Left lung (tissue), 10 donors: ENCODE measurements around the gene SH3GL3. TPM values are rescaled to one million over a fixed set of nuclear protein-coding genes. Genes with fewer than 3 reads are reported as not detected.

Experiments used
- ATAC-seq: fragments of 200-7000 bp; cut with Tn5 transposase; one replicate; pipeline ENCODE4 v1.9.1; 2020; ENCODE audit warnings: moderate library complexity
- DNase-seq, 4 donors: peaks; one replicate each; pipeline ENCODE4 v3.0.0-alpha.2; 2013 to 2020
- H3K27ac ChIP-seq, 2 donors: fragments of 200-600 bp; sonication (generic) in 1 of 2; one replicate each; pipeline versions ENCODE4 v1.5.0 to v1.8.0; 2020 to 2021
- H3K27me3 ChIP-seq, 2 donors: fragments of 200-600 bp; sonication (generic) in 1 of 2; one replicate each; pipeline versions ENCODE4 v1.5.0 to v1.8.0; 2020 to 2021
- H3K36me3 ChIP-seq, 2 donors: fragments of 200-600 bp; sonication (generic) in 1 of 2; one replicate each; pipeline versions ENCODE4 v1.5.0 to v1.8.0; 2020 to 2021
- H3K4me1 ChIP-seq, 2 donors: fragments of 200-600 bp; one replicate each; pipeline ENCODE4 v1.8.0; 2021
- H3K4me3 ChIP-seq, 2 donors: fragments of 200-600 bp; sonication (generic) in 1 of 2; one replicate each; pipeline versions ENCODE4 v1.5.0 to v1.8.0; 2020 to 2021; ENCODE audit warnings: mild to moderate bottlenecking in 1 of 2
- H3K9me3 ChIP-seq, 2 donors: fragments of 200-600 bp; sonication (generic) in 1 of 2; one replicate each; pipeline versions ENCODE4 v1.5.0 to v1.8.0; 2020 to 2021
- CTCF ChIP-seq, 2 donors: fragments of 200-600 bp; sonication (generic) in 1 of 2; IDR thresholded peaks; one replicate each; pipeline versions ENCODE4 v1.5.0 to v1.8.0; 2021; ENCODE audit warnings: antibody characterized with exemption in 2 of 2
- intact Hi-C, 2 donors: fragments of 100-400 bp; cut with DNase I; formaldehyde crosslinking; loops; one replicate each; pipeline versions ENCODE4 v1.11.2 to v1.14.2; 2022
- polyA plus RNA-seq, 6 donors: library from polyadenylated mRNA; unstranded; fragments of 120-200 nt; gene quantifications; one replicate each; pipeline ENCODE4 v1.2.1, GENCODE V29; 2013; ENCODE audit not compliant: insufficient read length in 6 of 6
- total RNA-seq, 2 donors: library from RNA; stranded (reverse); fragmentation: NEBNext Ultra II Directional; extraction: Animal tissue kit (Norgen Biotek cat#: 25700); gene quantifications; one replicate each; pipeline ENCODE4 v1.2.1, GENCODE V29; 2021
- donor health status: DM: no; HTN: yes; CAD: no.
- donor health status: DM: no; HTN: no; CAD: no.

The SH3GL3 gene
- total and polyA plus RNA-seq, 8 donors, result 0.82 to 14.1 (median 11.5) TPM

DNA sequence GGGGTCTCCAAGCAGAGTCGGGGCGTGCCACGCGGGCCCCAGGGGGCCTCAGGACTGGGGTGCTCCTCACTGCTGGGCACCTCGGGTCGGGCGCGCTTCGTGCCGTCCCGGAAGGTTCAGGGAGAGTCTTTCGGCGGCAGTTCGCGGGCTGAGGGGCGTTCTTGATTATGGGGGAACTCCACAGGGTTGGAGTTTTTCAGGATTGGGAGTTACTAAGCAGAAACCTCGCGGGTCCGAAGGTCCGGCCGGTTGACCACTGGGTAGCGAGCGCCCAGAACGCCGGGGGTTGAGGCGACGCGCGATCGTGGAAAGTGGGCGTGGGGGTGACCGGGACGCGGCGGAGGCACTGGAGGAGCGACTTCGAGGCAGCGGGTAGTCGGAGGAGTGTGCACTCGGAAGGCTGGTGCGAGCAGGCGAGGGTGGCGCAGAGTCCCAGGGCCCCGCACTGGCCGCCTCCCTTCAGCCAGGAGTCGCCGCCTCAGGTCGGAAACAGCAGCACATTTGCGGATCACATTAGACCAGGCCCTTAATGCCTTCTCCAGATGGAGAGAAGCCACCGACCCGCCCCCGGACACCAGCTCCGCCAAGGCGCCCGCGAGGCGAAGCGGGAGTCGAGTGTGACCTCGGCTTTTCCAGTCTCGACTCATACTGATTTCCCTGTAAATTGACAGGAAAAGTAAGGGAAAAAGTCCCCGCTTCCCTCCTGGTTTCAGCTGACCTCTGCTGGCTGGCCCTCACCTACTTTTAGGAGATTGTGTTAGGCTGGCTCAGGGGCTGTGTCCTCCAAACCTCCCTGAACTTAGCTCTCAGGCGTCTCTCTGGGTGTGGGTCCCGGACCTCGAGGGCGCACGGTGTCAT lies 207.5 kb downstream of the SH3GL3 start:
- no peaks in the 10 kb centered on the region for H3K9me3 ChIP-seq
- H3K4me3 ChIP-seq, result peak overlapping the region; percentile 28 to 37
- TF ChIP-seq CTCF (IDR thresholded peaks at IDR 0.05), result no peak
- ATAC-seq, result peak; percentile 51
- intact Hi-C loops, result no loop called here
- H3K27me3 ChIP-seq, result peaks cover 0 to 48% of the 10 kb centered on the region in 2 donors
- peak in 1 of 4 donors; percentile 77 for DNase-seq
- peak overlapping the region in 1 of 2 donors; percentile 8 for H3K27ac ChIP-seq
- no peaks in the 10 kb centered on the region for H3K36me3 ChIP-seq
- no peaks in the 10 kb centered on the region for H3K4me1 ChIP-seq

DNA sequence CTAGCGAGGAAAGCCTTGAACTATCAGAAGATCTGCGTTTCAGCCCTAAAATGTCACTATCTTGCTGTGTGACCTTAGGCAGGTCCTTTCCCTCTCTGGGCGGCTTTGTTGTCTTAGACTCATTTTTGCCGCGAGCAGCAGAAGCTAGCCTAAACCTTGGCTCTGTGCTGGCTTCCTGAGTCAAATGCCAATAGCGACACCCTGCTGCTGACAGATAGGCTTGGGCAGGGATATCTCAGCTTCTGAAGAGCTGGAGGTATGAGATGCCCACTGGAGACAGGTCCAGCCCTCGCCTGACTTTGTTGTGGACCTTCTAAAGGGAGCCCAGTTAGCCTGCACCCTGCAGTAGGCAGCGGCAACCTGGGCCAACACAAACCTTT lies 208.1 kb downstream of the SH3GL3 start:
- TF ChIP-seq CTCF (IDR thresholded peaks at IDR 0.05), result no peak
- intact Hi-C loops, result no loop called here
- DNase-seq (no peak), ATAC-seq (no peak)
- Histone ChIP-seq H3K36me3 (no peaks in the 10 kb centered on the region), H3K27me3 (peaks cover 0 to 48% of the 10 kb centered on the region in 2 donors), H3K4me1 (no peaks in the 10 kb centered on the region), H3K9me3 (no peaks in the 10 kb centered on the region), H3K4me3 (peak overlapping the region in 1 of 2 donors; percentile 37), H3K27ac (no peak overlapping the region)

GRCh38 chr15:83656192-83656591 lies 209.1 kb downstream of the SH3GL3 start:
- Histone ChIP-seq H3K4me3 (no peak overlapping the region), H3K9me3 (peaks cover 0 to 2% of the 10 kb centered on the region in 2 donors), H3K27ac (no peak overlapping the region), H3K36me3 (no peaks in the 10 kb centered on the region), H3K4me1 (no peaks in the 10 kb centered on the region), H3K27me3 (peaks cover 0 to 48% of the 10 kb centered on the region in 2 donors)
- intact Hi-C loops, result no loop called here
- ATAC-seq (no peak), DNase-seq (no peak)
- TF ChIP-seq CTCF (IDR thresholded peaks at IDR 0.05), result no peak

GRCh38 chr15:83656943-83657528 lies 209.9 kb downstream of the SH3GL3 start:
- no peak for DNase-seq
- Histone ChIP-seq H3K9me3 (peaks cover 0 to 2% of the 10 kb centered on the region in 2 donors), H3K36me3 (no peaks in the 10 kb centered on the region), H3K27me3 (peaks cover 0 to 43% of the 10 kb centered on the region in 2 donors), H3K4me3 (no peak overlapping the region), H3K27ac (no peak overlapping the region), H3K4me1 (no peaks in the 10 kb centered on the region)
- intact Hi-C loops, result no loop called here
- ATAC-seq, result no peak
- TF ChIP-seq CTCF (IDR thresholded peaks at IDR 0.05), result no peak

GRCh38 chr15:83657549-83657948 lies 210.4 kb downstream of the SH3GL3 start:
- no peak for TF ChIP-seq CTCF (IDR thresholded peaks at IDR 0.05)
- intact Hi-C loops, result no loop called here
- Histone ChIP-seq H3K9me3 (peaks cover 0 to 2% of the 10 kb centered on the region in 2 donors), H3K4me1 (no peaks in the 10 kb centered on the region), H3K27me3 (peaks cover 0 to 40% of the 10 kb centered on the region in 2 donors), H3K4me3 (no peak overlapping the region), H3K36me3 (no peaks in the 10 kb centered on the region), H3K27ac (no peak overlapping the region)
- DNase-seq (no peak), ATAC-seq (no peak)
